SK-N-SH (cell line): Measurements from ENCODE around the gene RBM47.

Experiments used
- EP300 ChIP-seq, 2 experiments: IDR thresholded peaks; 2 replicates each; pipeline versions ENCODE4 v1.4.0 to v1.6.1; 2012; ENCODE audit warnings: borderline replicate concordance in 1 of 2, low read depth in 1 of 2, low read length in 1 of 2
- FOSL2 ChIP-seq: IDR thresholded peaks from 2 replicates; pipeline ENCODE4 v1.4.0; 2012; ENCODE audit warnings: low read depth, mild to moderate bottlenecking, moderate library complexity, borderline replicate concordance
- FOXM1 ChIP-seq: IDR thresholded peaks from 2 replicates; pipeline ENCODE4 v1.4.0; 2012; ENCODE audit warnings: low read depth, mild to moderate bottlenecking
- REST ChIP-seq: IDR thresholded peaks from 2 replicates; pipeline ENCODE4 v1.6.1; 2012; ENCODE audit warnings: mild to moderate bottlenecking, low read depth, low read length, moderate library complexity
- RXRA ChIP-seq: IDR thresholded peaks from 2 replicates; pipeline ENCODE4 v1.4.0; 2012; ENCODE audit warnings: low read depth, mild to moderate bottlenecking, borderline replicate concordance
- TF ChIP-seq, protein P1 (sequence below): fragments of 200-600 bp; sonication (generic); IDR thresholded peaks from 2 replicates; pipeline ENCODE4 v1.6.1; 2017; ENCODE audit warnings: antibody characterized with exemption, mild to moderate bottlenecking, moderate library complexity

DNA sequence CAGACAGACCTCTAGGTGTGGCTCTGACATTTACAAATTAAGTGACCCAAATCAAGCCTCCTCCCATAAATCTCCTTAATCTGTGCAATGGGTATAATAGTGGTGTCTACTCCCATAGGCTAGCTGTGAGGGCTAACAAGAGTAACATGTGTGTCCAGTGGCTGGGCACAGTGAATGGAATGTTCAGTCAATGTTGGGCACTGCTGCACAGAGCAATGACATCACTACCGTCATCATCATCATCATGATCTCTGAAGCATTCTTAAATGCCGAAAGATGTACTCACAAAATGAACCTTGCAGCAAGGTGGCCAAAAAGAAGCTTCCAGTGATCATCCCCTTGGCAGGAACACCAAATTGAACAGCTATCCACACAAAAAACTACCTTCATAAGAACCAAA, 251.0 kb downstream of the RBM47 start:
- TF ChIP-seq RXRA: no peak
- TF ChIP-seq EP300 (IDR thresholded peaks at IDR 0.05; ENCODE audit: borderline replicate concordance in 1 of 2, low read depth in 1 of 2, low read length in 1 of 2): no peak
- TF ChIP-seq REST: no peak
- no peak for TF ChIP-seq FOSL2
- TF ChIP-seq, protein P1, sequence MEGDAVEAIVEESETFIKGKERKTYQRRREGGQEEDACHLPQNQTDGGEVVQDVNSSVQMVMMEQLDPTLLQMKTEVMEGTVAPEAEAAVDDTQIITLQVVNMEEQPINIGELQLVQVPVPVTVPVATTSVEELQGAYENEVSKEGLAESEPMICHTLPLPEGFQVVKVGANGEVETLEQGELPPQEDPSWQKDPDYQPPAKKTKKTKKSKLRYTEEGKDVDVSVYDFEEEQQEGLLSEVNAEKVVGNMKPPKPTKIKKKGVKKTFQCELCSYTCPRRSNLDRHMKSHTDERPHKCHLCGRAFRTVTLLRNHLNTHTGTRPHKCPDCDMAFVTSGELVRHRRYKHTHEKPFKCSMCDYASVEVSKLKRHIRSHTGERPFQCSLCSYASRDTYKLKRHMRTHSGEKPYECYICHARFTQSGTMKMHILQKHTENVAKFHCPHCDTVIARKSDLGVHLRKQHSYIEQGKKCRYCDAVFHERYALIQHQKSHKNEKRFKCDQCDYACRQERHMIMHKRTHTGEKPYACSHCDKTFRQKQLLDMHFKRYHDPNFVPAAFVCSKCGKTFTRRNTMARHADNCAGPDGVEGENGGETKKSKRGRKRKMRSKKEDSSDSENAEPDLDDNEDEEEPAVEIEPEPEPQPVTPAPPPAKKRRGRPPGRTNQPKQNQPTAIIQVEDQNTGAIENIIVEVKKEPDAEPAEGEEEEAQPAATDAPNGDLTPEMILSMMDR: no peak
- TF ChIP-seq FOXM1: no peak
